IMR-90 (cell line): Measurements from ENCODE around the gene TMEM127. TPM values are rescaled to one million over a fixed set of nuclear protein-coding genes. Genes with fewer than 3 reads are reported as not detected.

Source experiments
- ATAC-seq: fragments of 200-7000 bp; cut with Tn5 transposase; 2 replicates; pipeline ENCODE4 v1.9.1; 2020; ENCODE audit warnings: low read depth, mild to moderate bottlenecking, moderate library complexity
- BruUV-seq: library from RNA; stranded (reverse); fragments of 400-500 nt; replicated peaks from 2 replicates; lab custom pipeline; 2021; lab: Mats Ljungman, UMichigan
- CTCF ChIA-PET: fragments of 300-600 bp; formaldehyde crosslinking; extraction: SDS; loops from one replicate; lab custom pipeline; 2021; ENCODE audit warnings: antibody characterized with exemption; lab: Yijun Ruan, JAX
- POLR2A ChIA-PET: fragments of 300-600 bp; sonication (Branson Sonifier 250); formaldehyde crosslinking; loops from one replicate; lab custom pipeline; 2022; ENCODE audit warnings: antibody characterized with exemption; ENCODE audit not compliant: unreplicated experiment; lab: Charles Lee
- DNase-seq: peaks from one replicate; pipeline ENCODE4 v3.0.0; 2013
- H2AFZ ChIP-seq: replicated peaks from 2 replicates; pipeline ENCODE3; 2013; ENCODE audit warnings: low read length, mild to moderate bottlenecking; ENCODE audit not compliant: poor library complexity
- H2AK5ac ChIP-seq: 2 replicates; pipeline ENCODE4 v1.6.1; 2013; ENCODE audit warnings: low read depth, low read length, inconsistent platforms
- H2AK9ac ChIP-seq: replicated peaks from 2 replicates; pipeline ENCODE3; 2013; ENCODE audit warnings: mild to moderate bottlenecking, low read depth, low read length, moderate library complexity; ENCODE audit not compliant: poor library complexity
- H2BK120ac ChIP-seq: 2 replicates; pipeline ENCODE4 v1.6.1; 2013; ENCODE audit warnings: low read depth, low read length, inconsistent platforms
- H2BK15ac ChIP-seq: 3 replicates; pipeline ENCODE4 v1.6.1; 2013; ENCODE audit warnings: low read depth, low read length, inconsistent platforms
- H2BK20ac ChIP-seq: 2 replicates; pipeline ENCODE4 v1.6.1; 2013; ENCODE audit warnings: low read depth, mild to moderate bottlenecking, inconsistent platforms, low read length, moderate library complexity
- H2BK5ac ChIP-seq: 2 replicates; pipeline ENCODE4 v1.6.1; 2013; ENCODE audit warnings: mild to moderate bottlenecking, low read depth, low read length, inconsistent platforms; ENCODE audit not compliant: poor library complexity, severe bottlenecking
- H3K14ac ChIP-seq: replicated peaks from 2 replicates; pipeline ENCODE4 v1.6.1; 2013; ENCODE audit warnings: low read depth, low read length, inconsistent platforms
- H3K18ac ChIP-seq: 2 replicates; pipeline ENCODE4 v1.6.1; 2013; ENCODE audit warnings: low read depth, low read length, control low read depth
- H3K23ac ChIP-seq: 2 replicates; pipeline ENCODE4 v1.6.1; 2013; ENCODE audit warnings: low read depth, low read length, inconsistent platforms
- H3K27ac ChIP-seq: 2 replicates; pipeline ENCODE4 v1.5.1; 2013; ENCODE audit warnings: mild to moderate bottlenecking, control low read depth, low read length; ENCODE audit not compliant: insufficient read depth
- H3K27me3 ChIP-seq: 2 replicates; pipeline ENCODE4 v1.6.1; 2013; ENCODE audit warnings: low read length; ENCODE audit not compliant: control insufficient read depth, insufficient read depth
- H3K36me3 ChIP-seq: 2 replicates; pipeline ENCODE4 v1.6.1; 2013; ENCODE audit warnings: low read length, mixed read lengths; ENCODE audit not compliant: control insufficient read depth, insufficient read depth
- H3K4ac ChIP-seq: 2 replicates; pipeline ENCODE4 v1.6.1; 2013; ENCODE audit warnings: low read depth, low read length, inconsistent platforms
- H3K4me1 ChIP-seq: 2 replicates; pipeline ENCODE4 v1.6.1; 2013; ENCODE audit warnings: low read length, mixed read lengths; ENCODE audit not compliant: control insufficient read depth, insufficient read depth
- H3K4me2 ChIP-seq: 2 replicates; pipeline ENCODE4 v1.6.1; 2013; ENCODE audit warnings: low read depth, mild to moderate bottlenecking, control low read depth, low read length, moderate library complexity
- H3K4me3 ChIP-seq: 2 replicates; pipeline ENCODE4 v1.5.1; 2013; ENCODE audit warnings: low read depth, mild to moderate bottlenecking, control low read depth, low read length, moderate library complexity; ENCODE audit not compliant: insufficient read depth
- H3K56ac ChIP-seq: 2 replicates; pipeline ENCODE4 v1.6.1; 2013; ENCODE audit warnings: low read length, inconsistent platforms; ENCODE audit not compliant: insufficient read depth; ENCODE audit errors: extremely low read depth
- H3K79me1 ChIP-seq, 2 experiments: 2 replicates each; pipeline ENCODE4 v1.6.1; 2013; ENCODE audit warnings: low read length in 2 of 2, inconsistent platforms in 1 of 2, low read depth in 1 of 2
- H3K9ac ChIP-seq: 2 replicates; pipeline ENCODE4 v1.6.1; 2013; ENCODE audit warnings: low read depth, low read length, control low read depth
- H3K9me1 ChIP-seq: 2 replicates; pipeline ENCODE4 v1.6.1; 2013; ENCODE audit warnings: low read length, inconsistent platforms; ENCODE audit not compliant: insufficient read depth
- H3K9me3 ChIP-seq: 2 replicates; pipeline ENCODE4 v1.6.1; 2013; ENCODE audit warnings: low read length; ENCODE audit not compliant: control insufficient read depth, insufficient read depth
- H4K20me1 ChIP-seq: 2 replicates; pipeline ENCODE4 v1.6.1; 2013; ENCODE audit warnings: low read length, inconsistent platforms; ENCODE audit not compliant: insufficient read depth
- H4K5ac ChIP-seq: 2 replicates; pipeline ENCODE4 v1.6.1; 2013; ENCODE audit warnings: mild to moderate bottlenecking, low read depth, low read length, control low read depth
- H4K8ac ChIP-seq, 2 experiments: 2 replicates each; pipeline ENCODE4 v1.6.1; 2013; ENCODE audit warnings: low read depth in 2 of 2, low read length in 2 of 2, control low read depth in 1 of 2, inconsistent platforms in 1 of 2
- H4K91ac ChIP-seq: 2 replicates; pipeline ENCODE4 v1.6.1; 2013; ENCODE audit warnings: low read depth, low read length, inconsistent platforms; ENCODE audit not compliant: insufficient read depth
- CEBPB ChIP-seq: IDR thresholded peaks from 2 replicates; pipeline ENCODE4 v1.6.1; 2012; ENCODE audit warnings: low read depth, low read length, improper control_type of control experiment
- CHD1 ChIP-seq: IDR thresholded peaks from 2 replicates; pipeline ENCODE4 v1.6.1; 2012; ENCODE audit warnings: low read depth, low read length, improper control_type of control experiment
- FOS ChIP-seq: fragments of 150-350 bp; IDR thresholded peaks from 2 replicates; pipeline ENCODE4 v1.6.1; 2016; ENCODE audit warnings: low read depth, low read length
- MAFK ChIP-seq: IDR thresholded peaks from 2 replicates; pipeline ENCODE4 v1.6.1; 2012; ENCODE audit warnings: low read depth, low read length, improper control_type of control experiment
- MXI1 ChIP-seq: IDR thresholded peaks from 2 replicates; pipeline ENCODE4 v1.6.1; 2012; ENCODE audit warnings: low read depth, mild to moderate bottlenecking, low read length, moderate library complexity, borderline replicate concordance
- NFE2L2 ChIP-seq: fragments of 150-350 bp; IDR thresholded peaks from 2 replicates; pipeline ENCODE4 v1.6.1; 2016; ENCODE audit warnings: low read depth, mild to moderate bottlenecking, low read length
- POLR2A ChIP-seq: IDR thresholded peaks from 2 replicates; pipeline ENCODE4 v1.6.1; 2012; ENCODE audit warnings: mild to moderate bottlenecking, low read depth, low read length
- RFX5 ChIP-seq: IDR thresholded peaks from 2 replicates; pipeline ENCODE4 v1.8.0; 2012; ENCODE audit warnings: low read depth, mild to moderate bottlenecking, low read length, moderate library complexity
- USF2 ChIP-seq: fragments of 150-350 bp; IDR thresholded peaks from 2 replicates; pipeline ENCODE4 v1.6.1; 2017; ENCODE audit warnings: mild to moderate bottlenecking, antibody characterized with exemption, low read length, low read depth
- WGBS, 2 experiments: methylation state at CpG; one replicate each; pipeline versions ENCODE4 v1.1.5 to v1.1.7; 2013; ENCODE audit warnings: missing lambda C conversion rate in 2 of 2; ENCODE audit not compliant: insufficient read length in 1 of 2; ENCODE audit errors: extremely low coverage in 2 of 2; 5-methylcytosine and 5-hydroxymethylcytosine counted together
- dilution Hi-C: fragments of 300-500 bp; cut with HindIII; formaldehyde crosslinking; loops from one replicate; pipeline ENCODE4 v1.14.3; 2018; ENCODE audit warnings: low sequenced_read_pairs; ENCODE audit not compliant: unreplicated experiment
- in situ Hi-C: fragments of 300-500 bp; cut with MboI; formaldehyde crosslinking; loops from 3 replicates; pipeline ENCODE4 v1.14.3; 2019; ENCODE audit warnings: low sequenced_read_pairs, inconsistent platforms, mixed read lengths
- intact Hi-C: fragments of 100-400 bp; cut with micrococcal nuclease; formaldehyde crosslinking; loops from 2 replicates; pipeline ENCODE4 v1.10.0; 2022
- polyA plus RNA-seq, 3 experiments: library from polyadenylated mRNA; depleted of rRNA; stranded (reverse); fragments of >200 nt; gene quantifications; 2 replicates each; pipeline ENCODE4 v1.2.3, GENCODE V29; 2012; ENCODE audit warnings: low replicate concordance in 1 of 3
- total RNA-seq: library from RNA; depleted of rRNA; stranded (reverse); fragments of >200 nt; gene quantifications from 2 replicates; pipeline ENCODE4 v1.2.3, GENCODE V29; 2012

Gene TMEM127
- total and polyA plus RNA-seq, 2 of the 4 experiments (the other 2 are of a cell fraction) = 35.7 to 47.6 TPM

DNA sequence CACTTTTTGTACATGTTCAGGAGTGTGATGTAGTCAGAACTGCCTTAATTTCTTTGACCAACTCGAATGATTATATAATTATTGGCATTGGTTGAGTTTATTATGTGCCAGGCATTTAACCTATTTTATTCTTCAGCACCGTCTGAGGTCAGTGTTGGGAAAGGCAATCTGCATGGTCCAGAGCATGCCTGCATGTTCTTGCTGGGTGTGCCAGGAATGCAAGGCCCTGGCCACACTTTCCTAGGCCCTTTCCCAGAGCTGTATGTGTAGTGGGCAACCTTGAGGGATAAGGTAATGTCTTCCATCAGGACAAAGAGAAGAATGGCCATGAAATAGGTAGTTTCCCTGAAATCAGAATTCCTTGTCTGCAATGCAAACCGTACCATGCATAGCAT is 49.2 kb upstream of the TMEM127 start:
- peak; percentile 38 for ATAC-seq

More for the DNA sequence above, 49.2 kb upstream of the TMEM127 start:
- Histone ChIP-seq H3K9me3 (no peaks in the 10 kb centered on the region), H3K79me1 (no peaks in the 10 kb centered on the region), H3K4me2 (no peak overlapping the region), H2AK9ac (peak overlapping the region; percentile 82), H2BK15ac (no peak overlapping the region), H3K27ac (no peak overlapping the region), H3K36me3 (no peaks in the 10 kb centered on the region), H3K4ac (peak overlapping the region; percentile 82), H2AK5ac (peak overlapping the region; percentile 43; the same call in 1 of the 2 replicates), H4K20me1 (no peaks in the 10 kb centered on the region), H3K9me1 (peaks cover 17% of the 10 kb centered on the region), H4K8ac (peak overlapping the region in 1 of 2 experiments; percentile 44; a peak in 2 of 4 replicates), H3K9ac (no peak overlapping the region), H4K91ac (peak overlapping the region; percentile 42; the same call in 1 of the 2 replicates), H3K14ac (peak overlapping the region; percentile 62; the same call in 1 of the 2 replicates), H3K4me3 (no peak overlapping the region), H3K18ac (no peak overlapping the region), H2BK5ac (no peak overlapping the region), H2BK20ac (peak overlapping the region; percentile 69), H4K5ac (no peak overlapping the region), H3K23ac (no peak overlapping the region), H2BK120ac (peak overlapping the region; percentile 86), H3K27me3 (no peaks in the 10 kb centered on the region), H2AFZ (peak overlapping the region; percentile 44), H3K56ac (no peak overlapping the region), H3K4me1 (peaks cover 12% of the 10 kb centered on the region)
- BruUV-seq = no TSS peak
- WGBS, 2 experiments = no CpG with 5 or more reads among the region's 3 CpGs
- intact Hi-C loops (no loop called here), in situ Hi-C loops (no loop called here), dilution Hi-C loops (no loop called here)
- CTCF ChIA-PET = no interaction called here
- DNase-seq = no peak
- POLR2A ChIA-PET = no interaction called here
- no peak for TF ChIP-seq POLR2A
- no peak for TF ChIP-seq USF2
- no peak for TF ChIP-seq CHD1
- no peak for TF ChIP-seq MXI1
- no peak for TF ChIP-seq NFE2L2
- TF ChIP-seq RFX5 = no peak
- no peak for TF ChIP-seq MAFK
- no peak for TF ChIP-seq FOS
- TF ChIP-seq CEBPB = no peak
